Uterus (tissue), 2 donors: ENCODE data around the gene CENPF.

ENCODE experiments used
- POLR2A ChIP-seq, 2 donors: fragments of 450-650 bp; IDR thresholded peaks; one replicate each; pipeline ENCODE4 v1.6.1; 2016; ENCODE audit warnings: antibody characterized with exemption in 2 of 2, mild to moderate bottlenecking in 1 of 2, moderate library complexity in 1 of 2
- TF ChIP-seq, protein P1 (sequence below), 4 experiments: fragments of 200-600 bp in 2 of 4; fragments of 450-650 bp in 2 of 4; sonication (generic) in 2 of 4; IDR thresholded peaks; one replicate each; pipeline ENCODE4 v1.5.1; 2016 to 2019; ENCODE audit warnings: antibody characterized with exemption in 4 of 4, mild to moderate bottlenecking in 2 of 4, moderate library complexity in 1 of 4

DNA sequence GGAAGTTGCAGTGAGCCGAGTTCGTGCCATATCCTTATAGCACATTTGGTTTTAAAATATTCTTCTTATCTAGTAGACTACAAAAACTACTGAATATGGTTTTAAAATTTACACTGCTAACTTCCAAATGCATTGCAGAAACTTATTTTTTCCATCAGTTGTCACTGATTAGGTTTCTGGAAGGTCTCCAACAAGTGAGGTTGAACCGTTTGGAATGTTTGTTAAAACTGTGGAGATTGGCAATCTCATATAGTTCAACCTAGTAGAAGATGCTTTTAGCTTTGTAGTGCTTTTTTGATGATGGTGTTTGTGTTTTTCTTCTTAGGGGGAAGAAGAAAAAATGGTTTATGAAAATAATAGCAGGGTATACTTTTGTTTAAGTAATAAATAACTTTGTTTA lies 12.9 kb downstream of the CENPF start:
- no peak for TF ChIP-seq POLR2A (IDR thresholded peaks at IDR 0.05)
- TF ChIP-seq, protein P1, sequence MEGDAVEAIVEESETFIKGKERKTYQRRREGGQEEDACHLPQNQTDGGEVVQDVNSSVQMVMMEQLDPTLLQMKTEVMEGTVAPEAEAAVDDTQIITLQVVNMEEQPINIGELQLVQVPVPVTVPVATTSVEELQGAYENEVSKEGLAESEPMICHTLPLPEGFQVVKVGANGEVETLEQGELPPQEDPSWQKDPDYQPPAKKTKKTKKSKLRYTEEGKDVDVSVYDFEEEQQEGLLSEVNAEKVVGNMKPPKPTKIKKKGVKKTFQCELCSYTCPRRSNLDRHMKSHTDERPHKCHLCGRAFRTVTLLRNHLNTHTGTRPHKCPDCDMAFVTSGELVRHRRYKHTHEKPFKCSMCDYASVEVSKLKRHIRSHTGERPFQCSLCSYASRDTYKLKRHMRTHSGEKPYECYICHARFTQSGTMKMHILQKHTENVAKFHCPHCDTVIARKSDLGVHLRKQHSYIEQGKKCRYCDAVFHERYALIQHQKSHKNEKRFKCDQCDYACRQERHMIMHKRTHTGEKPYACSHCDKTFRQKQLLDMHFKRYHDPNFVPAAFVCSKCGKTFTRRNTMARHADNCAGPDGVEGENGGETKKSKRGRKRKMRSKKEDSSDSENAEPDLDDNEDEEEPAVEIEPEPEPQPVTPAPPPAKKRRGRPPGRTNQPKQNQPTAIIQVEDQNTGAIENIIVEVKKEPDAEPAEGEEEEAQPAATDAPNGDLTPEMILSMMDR (IDR thresholded peaks at IDR 0.05), result no peak
